CD14-positive monocyte (primary cell): ENCODE data around the gene SNX8. TPM values are rescaled to one million over a fixed set of nuclear protein-coding genes. Genes with fewer than 3 reads are reported as not detected.

Source experiments
- DNase-seq, 3 donors: peaks; one replicate each; pipeline ENCODE4 v3.0.0-alpha.2; 2011 to 2022
- H2AFZ ChIP-seq: 2 replicates; pipeline ENCODE4 v1.6.0; 2012; ENCODE audit warnings: mild to moderate bottlenecking, low read depth, low read length, inconsistent platforms; ENCODE audit not compliant: insufficient read depth, poor library complexity, severe bottlenecking
- H3K27ac ChIP-seq, 2 donors: 1 replicate in 1 of 2; 2 replicates in 1 of 2; pipeline ENCODE4 v1.5.1; 2012 to 2013; ENCODE audit warnings: low read length in 2 of 2, control low read depth in 1 of 2, inconsistent platforms in 1 of 2, low read depth in 1 of 2, mild to moderate bottlenecking in 1 of 2
- H3K27me3 ChIP-seq, 2 donors: one replicate each; pipeline versions ENCODE4 v1.6.0 to v1.6.1; 2011 to 2013; ENCODE audit warnings: low read length in 2 of 2; ENCODE audit not compliant: control insufficient read depth in 2 of 2, insufficient read depth in 2 of 2
- H3K36me3 ChIP-seq, 2 donors: replicated peaks in 1 of 2; 1 replicate in 1 of 2; 2 replicates in 1 of 2; pipeline versions ENCODE4 v1.5.1 to v1.6.1; 2012 to 2013; ENCODE audit warnings: low read length in 2 of 2, control low read depth in 1 of 2, inconsistent platforms in 1 of 2, mild to moderate bottlenecking in 1 of 2; ENCODE audit not compliant: insufficient read depth in 2 of 2, control insufficient read depth in 1 of 2
- H3K4me1 ChIP-seq, 2 donors: 1 replicate in 1 of 2; 2 replicates in 1 of 2; pipeline versions ENCODE4 v1.5.1 to v1.6.1; 2012 to 2013; ENCODE audit warnings: low read length in 2 of 2, control low read depth in 1 of 2, inconsistent platforms in 1 of 2, mild to moderate bottlenecking in 1 of 2, moderate library complexity in 1 of 2; ENCODE audit not compliant: insufficient read depth in 2 of 2, control insufficient read depth in 1 of 2
- H3K4me2 ChIP-seq: replicated peaks from 2 replicates; pipeline ENCODE3; 2012; ENCODE audit warnings: low read length, moderate library complexity, mild to moderate bottlenecking; ENCODE audit not compliant: poor library complexity, severe bottlenecking; ENCODE audit errors: extremely low read depth
- H3K4me3 ChIP-seq, 3 experiments: fragments of 200-600 bp in 1 of 3; sonication (generic) in 1 of 3; replicated peaks in 1 of 3; 1 replicate in 2 of 3; 2 replicates in 1 of 3; pipeline ENCODE4 v1.5.1; 2011 to 2013; ENCODE audit warnings: low read length in 3 of 3, mild to moderate bottlenecking in 3 of 3, control low read depth in 2 of 3, low read depth in 2 of 3, inconsistent platforms in 1 of 3, moderate library complexity in 1 of 3
- H3K79me2 ChIP-seq: 2 replicates; pipeline ENCODE4 v1.6.0; 2012; ENCODE audit warnings: mild to moderate bottlenecking, control low read depth, inconsistent platforms, low read length, moderate library complexity; ENCODE audit not compliant: insufficient read depth
- H3K9ac ChIP-seq: 2 replicates; pipeline ENCODE4 v1.6.0; 2017; ENCODE audit warnings: low read length, mild to moderate bottlenecking; ENCODE audit not compliant: insufficient read depth, poor library complexity, severe bottlenecking
- H3K9me3 ChIP-seq, 2 donors: replicated peaks in 1 of 2; 1 replicate in 1 of 2; 2 replicates in 1 of 2; pipeline versions ENCODE4 v1.5.1 to v1.6.1; 2012 to 2013; ENCODE audit warnings: low read length in 2 of 2, control low read depth in 1 of 2; ENCODE audit not compliant: control insufficient read depth in 1 of 2, insufficient read depth in 1 of 2
- H4K20me1 ChIP-seq: 2 replicates; pipeline ENCODE4 v1.6.0; 2012; ENCODE audit warnings: mild to moderate bottlenecking, low read length, control low read depth, moderate library complexity; ENCODE audit not compliant: insufficient read depth
- H3K27ac Mint-ChIP-seq, 7 donors: one replicate each; pipeline ENCODE4 v1.8.0; 2020; ENCODE audit warnings: mild to moderate bottlenecking in 7 of 7, mixed read lengths in 7 of 7, moderate library complexity in 6 of 7, inconsistent platforms in 2 of 7
- H3K27me3 Mint-ChIP-seq, 3 donors: one replicate each; pipeline ENCODE4 v1.8.0; 2021 to 2022; ENCODE audit warnings: low read depth in 3 of 3, mild to moderate bottlenecking in 3 of 3, mixed read lengths in 3 of 3, moderate library complexity in 3 of 3, inconsistent platforms in 1 of 3
- H3K36me3 Mint-ChIP-seq, 2 donors: one replicate each; pipeline ENCODE4 v1.8.0; 2020; ENCODE audit warnings: mixed read lengths in 2 of 2, inconsistent platforms in 1 of 2, mild to moderate bottlenecking in 1 of 2
- H3K4me1 Mint-ChIP-seq: one replicate; pipeline ENCODE4 v1.8.0; 2020; ENCODE audit warnings: mild to moderate bottlenecking, mixed read lengths
- H3K4me3 Mint-ChIP-seq, 2 donors: one replicate each; pipeline ENCODE4 v1.8.0; 2020; ENCODE audit warnings: mild to moderate bottlenecking in 2 of 2, mixed read lengths in 2 of 2, moderate library complexity in 1 of 2
- H3K9me3 Mint-ChIP-seq, 7 donors: one replicate each; pipeline ENCODE4 v1.8.0; 2020 to 2022; ENCODE audit warnings: mixed read lengths in 7 of 7, mild to moderate bottlenecking in 6 of 7, moderate library complexity in 6 of 7, inconsistent platforms in 2 of 7
- WGBS: methylation state at CpG from one replicate; pipeline ENCODE4 v1.1.5; 2013; ENCODE audit warnings: missing lambda C conversion rate; ENCODE audit not compliant: insufficient coverage; 5-methylcytosine and 5-hydroxymethylcytosine counted together
- intact Hi-C, 2 donors: fragments of 100-400 bp; cut with micrococcal nuclease; formaldehyde crosslinking; loops; one replicate each; pipeline versions ENCODE4 v1.15.0 to v1.15.1; 2023
- polyA plus RNA-seq, 3 donors: library from polyadenylated mRNA; depleted of rRNA in 1 of 3; unstranded in 2 of 3; stranded (reverse) in 1 of 3; fragments of 300-500 nt in 2 of 3; fragments of >200 nt in 1 of 3; fragmentation: Illumina TruSeq in 2 of 3; gene quantifications; 1 replicate in 2 of 3; 2 replicates in 1 of 3; pipeline ENCODE4 v1.2.3, GENCODE V29; 2012 to 2021
- TF ChIP-seq, protein P1 (sequence below): fragments of 200-600 bp; IDR thresholded peaks from one replicate; pipeline ENCODE4 v1.8.0; 2022; ENCODE audit warnings: antibody characterized with exemption, mild to moderate bottlenecking

SNX8 gene
- polyA plus RNA-seq, 3 donors, result 15.4 to 43.7 (median 41.9) TPM

DNA sequence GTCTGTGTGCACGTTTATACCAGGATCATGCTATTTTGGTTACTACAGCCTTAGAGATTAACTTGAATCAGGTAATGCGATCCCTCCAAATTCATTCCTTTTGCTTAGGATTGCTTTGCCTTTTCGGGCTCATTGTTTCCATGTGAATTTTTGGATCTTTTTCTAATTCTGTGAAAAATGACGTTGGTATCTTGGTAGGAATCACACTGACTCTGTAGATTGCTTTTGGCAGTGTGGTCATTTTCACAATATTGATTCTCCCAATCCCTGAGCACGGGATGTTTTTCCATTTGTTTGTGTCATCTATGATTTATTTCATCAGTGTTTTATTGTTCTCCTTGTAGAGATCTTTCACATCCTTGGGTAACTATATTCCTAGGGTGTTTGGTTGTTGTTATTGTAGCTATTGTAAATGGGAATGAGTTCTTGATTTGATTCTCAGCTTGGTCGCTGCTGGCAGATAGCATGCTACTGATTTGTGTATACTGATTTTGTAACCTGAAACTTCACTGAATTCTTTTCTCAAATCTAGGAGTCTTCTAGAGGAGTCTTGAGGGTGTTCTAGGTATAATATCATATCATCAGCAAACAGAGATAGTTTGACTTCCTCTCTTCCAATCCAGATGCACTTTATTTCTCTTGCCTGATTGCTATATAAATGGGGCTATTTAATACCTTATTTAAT, 18.2 kb downstream of the SNX8 start:
- no peak overlapping the region for H2AFZ ChIP-seq
- Mint-ChIP-seq H3K4me3 (no peak overlapping the region), H3K4me1 (peaks cover 23% of the 10 kb centered on the region), H3K36me3 (peaks cover 0 to 6% of the 10 kb centered on the region in 2 donors), H3K27me3 (peaks cover 0 to 4% (median 0%) of the 10 kb centered on the region in 3 donors), H3K27ac (peak overlapping the region in 1 of 7 donors; percentile 1), H3K9me3 (peaks cover 0 to 2% (median 0%) of the 10 kb centered on the region in 7 donors)
- H3K27ac ChIP-seq, result no peak overlapping the region
- H3K9ac ChIP-seq, result no peak overlapping the region
- H3K4me3 ChIP-seq, result no peak overlapping the region
- no peaks in the 10 kb centered on the region for H3K36me3 ChIP-seq
- peaks cover 24% of the 10 kb centered on the region for H3K79me2 ChIP-seq
- no peaks in the 10 kb centered on the region for H3K27me3 ChIP-seq
- H3K9me3 ChIP-seq, result no peaks in the 10 kb centered on the region
- TF ChIP-seq, protein P1, sequence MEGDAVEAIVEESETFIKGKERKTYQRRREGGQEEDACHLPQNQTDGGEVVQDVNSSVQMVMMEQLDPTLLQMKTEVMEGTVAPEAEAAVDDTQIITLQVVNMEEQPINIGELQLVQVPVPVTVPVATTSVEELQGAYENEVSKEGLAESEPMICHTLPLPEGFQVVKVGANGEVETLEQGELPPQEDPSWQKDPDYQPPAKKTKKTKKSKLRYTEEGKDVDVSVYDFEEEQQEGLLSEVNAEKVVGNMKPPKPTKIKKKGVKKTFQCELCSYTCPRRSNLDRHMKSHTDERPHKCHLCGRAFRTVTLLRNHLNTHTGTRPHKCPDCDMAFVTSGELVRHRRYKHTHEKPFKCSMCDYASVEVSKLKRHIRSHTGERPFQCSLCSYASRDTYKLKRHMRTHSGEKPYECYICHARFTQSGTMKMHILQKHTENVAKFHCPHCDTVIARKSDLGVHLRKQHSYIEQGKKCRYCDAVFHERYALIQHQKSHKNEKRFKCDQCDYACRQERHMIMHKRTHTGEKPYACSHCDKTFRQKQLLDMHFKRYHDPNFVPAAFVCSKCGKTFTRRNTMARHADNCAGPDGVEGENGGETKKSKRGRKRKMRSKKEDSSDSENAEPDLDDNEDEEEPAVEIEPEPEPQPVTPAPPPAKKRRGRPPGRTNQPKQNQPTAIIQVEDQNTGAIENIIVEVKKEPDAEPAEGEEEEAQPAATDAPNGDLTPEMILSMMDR, result no peak
- peaks cover 13% of the 10 kb centered on the region for H4K20me1 ChIP-seq
- intact Hi-C loops, result no loop called here
- no peak overlapping the region for H3K4me2 ChIP-seq
- WGBS, result 100% methylated on average over 3 of the region's 6 CpGs
- peaks cover 15 to 23% of the 10 kb centered on the region in 2 donors for H3K4me1 ChIP-seq
- DNase-seq, result no peak

DNA sequence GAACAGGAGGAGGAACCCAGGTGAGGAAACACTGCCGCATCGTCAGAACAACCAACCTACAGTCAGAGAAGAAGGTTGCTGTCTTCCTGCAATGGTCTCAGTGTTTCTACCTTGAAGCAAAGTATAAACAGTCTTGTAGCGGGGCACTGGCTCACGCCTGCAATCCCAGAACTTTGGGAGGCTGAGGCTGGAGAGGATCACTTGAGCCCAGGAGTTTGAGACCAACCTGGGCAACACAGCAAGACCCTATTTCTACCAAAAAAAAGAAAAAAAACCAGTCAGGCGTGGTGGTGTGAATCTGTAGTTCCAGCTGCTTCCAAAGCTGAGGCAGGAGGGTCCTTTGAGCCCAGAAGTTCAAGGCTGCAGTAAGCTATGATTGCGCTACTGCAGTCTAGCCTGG, 23.4 kb downstream of the SNX8 start:
- no peak overlapping the region for H3K4me3 ChIP-seq
- H3K27me3 ChIP-seq, result no peaks in the 10 kb centered on the region
- no peak overlapping the region for H3K27ac ChIP-seq
- peaks cover 10% of the 10 kb centered on the region for H4K20me1 ChIP-seq
- Mint-ChIP-seq H3K36me3 (peaks cover 11 to 18% of the 10 kb centered on the region in 2 donors), H3K27me3 (peaks cover 0 to 4% (median 0%) of the 10 kb centered on the region in 3 donors), H3K4me3 (no peak overlapping the region), H3K4me1 (no peaks in the 10 kb centered on the region), H3K27ac (peak overlapping the region in 2 of 7 donors; percentile 7 to 20), H3K9me3 (peaks cover 0 to 1% (median 0%) of the 10 kb centered on the region in 7 donors)
- no peaks in the 10 kb centered on the region for H3K9me3 ChIP-seq
- intact Hi-C loops, result no loop called here
- H3K79me2 ChIP-seq, result peaks cover 4% of the 10 kb centered on the region
- peaks cover 0 to 10% of the 10 kb centered on the region in 2 donors for H3K36me3 ChIP-seq
- TF ChIP-seq, protein P1, result no peak
- no peak overlapping the region for H2AFZ ChIP-seq
- H3K4me1 ChIP-seq, result no peaks in the 10 kb centered on the region
- H3K9ac ChIP-seq, result no peak overlapping the region
- WGBS, result 85% methylated on average over 4 of the region's 6 CpGs
- DNase-seq, result no peak
- no peak overlapping the region for H3K4me2 ChIP-seq
